OCI-LY1 (cell line): ENCODE data around the gene NID2.

Experiments
- H2AFZ ChIP-seq: fragments of 200-600 bp; sonication (generic), shearing (Covaris generic); 2 replicates; pipeline ENCODE4 v1.6.0; 2014; ENCODE audit warnings: antibody characterized with exemption, mild to moderate bottlenecking, low read length
- H3F3A ChIP-seq: fragments of 200-600 bp; sonication (generic), shearing (Covaris generic); 2 replicates; pipeline ENCODE4 v1.6.0; 2014; ENCODE audit warnings: mild to moderate bottlenecking, antibody characterized with exemption, low read length, moderate library complexity; ENCODE audit not compliant: insufficient read depth
- H3K27ac ChIP-seq: fragments of 200-600 bp; sonication (generic); 2 replicates; pipeline ENCODE4 v1.5.1; 2014; ENCODE audit warnings: low read length, mixed run types, mild to moderate bottlenecking, low read depth; ENCODE audit not compliant: poor library complexity, severe bottlenecking
- H3K27me3 ChIP-seq: fragments of 200-600 bp; sonication (generic); 2 replicates; pipeline ENCODE4 v1.6.0; 2014; ENCODE audit warnings: antibody characterized with exemption, mild to moderate bottlenecking, low read length, moderate library complexity; ENCODE audit not compliant: insufficient read depth
- H3K36me3 ChIP-seq: fragments of 200-600 bp; sonication (generic); 2 replicates; pipeline ENCODE4 v1.6.1; 2014; ENCODE audit warnings: mild to moderate bottlenecking, antibody characterized with exemption, low read length, moderate library complexity, mixed read lengths; ENCODE audit not compliant: insufficient read depth
- H3K4me1 ChIP-seq: fragments of 200-600 bp; sonication (generic); 2 replicates; pipeline ENCODE4 v1.5.1; 2014; ENCODE audit warnings: mild to moderate bottlenecking, low read length, moderate library complexity; ENCODE audit not compliant: insufficient read depth, severe bottlenecking
- H3K4me2 ChIP-seq: fragments of 200-600 bp; sonication (generic), shearing (Covaris generic); 2 replicates; pipeline ENCODE4 v1.6.1; 2014; ENCODE audit warnings: low read length
- H3K4me3 ChIP-seq: fragments of 200-600 bp; sonication (generic); 2 replicates; pipeline ENCODE4 v1.5.1; 2014; ENCODE audit warnings: low read length, low read depth, mild to moderate bottlenecking, mixed read lengths; ENCODE audit not compliant: poor library complexity, severe bottlenecking
- H3K79me2 ChIP-seq: fragments of 200-600 bp; shearing (Covaris generic); 2 replicates; pipeline ENCODE4 v1.6.1; 2016; ENCODE audit warnings: mixed run types, low read length, mixed read lengths; ENCODE audit not compliant: insufficient read depth
- H3K9ac ChIP-seq: fragments of 200-600 bp; sonication (generic), shearing (Covaris generic); 2 replicates; pipeline ENCODE4 v1.6.1; 2014; ENCODE audit warnings: mild to moderate bottlenecking, low read length, mixed read lengths
- H3K9me2 ChIP-seq: fragments of 200-600 bp; sonication (generic), shearing (Covaris generic); 2 replicates; pipeline ENCODE4 v1.6.1; 2014; ENCODE audit warnings: low read depth, mild to moderate bottlenecking, low read length, mixed read lengths
- H3K9me3 ChIP-seq: fragments of 200-600 bp; shearing (Covaris generic); 2 replicates; pipeline ENCODE4 v1.6.1; 2014; ENCODE audit warnings: low read length, mixed read lengths
- H4K20me1 ChIP-seq: fragments of 200-600 bp; sonication (generic), shearing (Covaris generic); 2 replicates; pipeline ENCODE4 v1.6.0; 2016; ENCODE audit warnings: mild to moderate bottlenecking, low read length; ENCODE audit not compliant: insufficient read depth
- CTCF ChIP-seq: fragments of 200-600 bp; sonication (generic), shearing (Covaris generic); IDR thresholded peaks from 2 replicates; pipeline ENCODE4 v1.5.1; 2017; ENCODE audit warnings: mild to moderate bottlenecking, antibody characterized with exemption, low read length, moderate library complexity, mixed read lengths
- EZH2 ChIP-seq: fragments of 200-600 bp; sonication (generic), shearing (Covaris generic); IDR thresholded peaks from 2 replicates; pipeline ENCODE4 v1.8.0; 2017; ENCODE audit warnings: borderline replicate concordance, mixed run types, mild to moderate bottlenecking, antibody characterized with exemption, low read length, moderate library complexity, mixed read lengths

Gene NID2

GRCh38 chr14:52076334-52076733 lies 7.5 kb upstream of the NID2 start:
- H3K27me3 ChIP-seq: no peaks in the 10 kb centered on the region
- no peak overlapping the region for H3K9ac ChIP-seq
- H3K4me2 ChIP-seq: no peak overlapping the region
- no peaks in the 10 kb centered on the region for H3K9me2 ChIP-seq
- no peak overlapping the region for H2AFZ ChIP-seq
- H3K4me1 ChIP-seq: no peaks in the 10 kb centered on the region
- H3K4me3 ChIP-seq: no peak overlapping the region
- no peaks in the 10 kb centered on the region for H4K20me1 ChIP-seq
- TF ChIP-seq CTCF (no peak), EZH2 (no peak)
- no peaks in the 10 kb centered on the region for H3K79me2 ChIP-seq
- H3K9me3 ChIP-seq: no peaks in the 10 kb centered on the region
- no peak overlapping the region for H3K27ac ChIP-seq
- H3F3A ChIP-seq: no peaks in the 10 kb centered on the region
- no peaks in the 10 kb centered on the region for H3K36me3 ChIP-seq

- no peaks in the 10 kb centered on the region for H3K9me2 ChIP-seq
- TF ChIP-seq CTCF: no peak
- TF ChIP-seq EZH2: no peak
- H3K4me3 ChIP-seq: no peak overlapping the region
- no peaks in the 10 kb centered on the region for H3K4me1 ChIP-seq
- H3K27me3 ChIP-seq: no peaks in the 10 kb centered on the region
- H2AFZ ChIP-seq: no peak overlapping the region
- H3K36me3 ChIP-seq: no peaks in the 10 kb centered on the region
- no peak overlapping the region for H3K4me2 ChIP-seq
- H3K9ac ChIP-seq: no peak overlapping the region
- no peaks in the 10 kb centered on the region for H3K9me3 ChIP-seq
- no peaks in the 10 kb centered on the region for H4K20me1 ChIP-seq
- H3K27ac ChIP-seq: no peak overlapping the region
- H3K79me2 ChIP-seq: no peaks in the 10 kb centered on the region
- H3F3A ChIP-seq: no peaks in the 10 kb centered on the region
These were observed 6.5 kb upstream of the NID2 start for GRCh38 chr14:52075371-52075770.

- Histone ChIP-seq H3K9me2 (no peaks in the 10 kb centered on the region), H3K4me3 (no peak overlapping the region), H3K4me2 (no peak overlapping the region), H3K79me2 (no peaks in the 10 kb centered on the region), H3K36me3 (no peaks in the 10 kb centered on the region), H3K4me1 (no peaks in the 10 kb centered on the region), H3K9ac (no peak overlapping the region), H4K20me1 (no peaks in the 10 kb centered on the region), H3K27me3 (no peaks in the 10 kb centered on the region), H3F3A (no peaks in the 10 kb centered on the region), H3K27ac (no peak overlapping the region), H3K9me3 (no peaks in the 10 kb centered on the region), H2AFZ (no peak overlapping the region)
- TF ChIP-seq CTCF: no peak
- no peak for TF ChIP-seq EZH2
These were observed 4.4 kb upstream of the NID2 start for GRCh38 chr14:52073251-52073650.
